B cell (primary cell): ENCODE results near the gene HMCN1. TPM values are rescaled to one million over a fixed set of nuclear protein-coding genes. Genes with fewer than 3 reads are reported as not detected.

Experiments
- ATAC-seq: fragments of 200-7000 bp; cut with Tn5 transposase; one replicate; pipeline ENCODE4 v1.10.0; 2021; ENCODE audit warnings: low read depth, mild to moderate bottlenecking, moderate number of reproducible peaks, moderate library complexity
- CTCF ChIA-PET: fragments of 350-600 bp; sonication (Branson Sonifier 250); formaldehyde crosslinking; loops from one replicate; lab custom pipeline; 2021; ENCODE audit warnings: antibody characterized with exemption, inconsistent platforms; lab: Charles Lee
- POLR2A ChIA-PET: fragments of 350-600 bp; sonication (Branson Sonifier 250); formaldehyde crosslinking; loops from one replicate; lab custom pipeline; 2021; ENCODE audit warnings: antibody characterized with exemption; lab: Charles Lee
- DNase-seq: peaks from one replicate; pipeline ENCODE4 v3.0.0; 2013
- H2AFZ ChIP-seq: 2 replicates; pipeline ENCODE4 v1.6.1; 2012; ENCODE audit warnings: mild to moderate bottlenecking, low read depth, low read length; ENCODE audit not compliant: insufficient read depth, poor library complexity, severe bottlenecking
- H3K27ac ChIP-seq, 2 donors: 1 replicate in 1 of 2; 2 replicates in 1 of 2; pipeline ENCODE4 v1.5.1; 2012 to 2013; ENCODE audit warnings: low read length in 2 of 2, mild to moderate bottlenecking in 2 of 2, moderate library complexity in 1 of 2
- H3K27me3 ChIP-seq, 4 experiments: fragments of 200-600 bp in 1 of 4; sonication (generic) in 1 of 4; replicated peaks in 1 of 4; 1 replicate in 2 of 4; 2 replicates in 2 of 4; pipeline versions ENCODE4 v1.6.1 to v1.7.0; 2013 to 2016; ENCODE audit warnings: low read length in 3 of 4, mild to moderate bottlenecking in 2 of 4, mixed read lengths in 1 of 4, moderate library complexity in 1 of 4; ENCODE audit not compliant: insufficient read depth in 4 of 4, control insufficient read depth in 3 of 4; ENCODE audit errors: control extremely low read depth in 1 of 4
- H3K36me3 ChIP-seq, 2 experiments: replicated peaks in 1 of 2; 1 replicate in 1 of 2; 2 replicates in 1 of 2; pipeline versions ENCODE4 v1.6.1 to v1.7.1; 2013; ENCODE audit warnings: low read length in 1 of 2; ENCODE audit not compliant: insufficient read depth in 2 of 2, control insufficient read depth in 1 of 2; ENCODE audit errors: control extremely low read depth in 1 of 2, extremely low read depth in 1 of 2
- H3K4me1 ChIP-seq, 2 donors: fragments of 200-600 bp in 1 of 2; sonication (generic) in 1 of 2; 1 replicate in 1 of 2; 2 replicates in 1 of 2; pipeline versions ENCODE4 v1.5.1 to v1.6.1; 2013 to 2017; ENCODE audit warnings: low read length in 2 of 2; ENCODE audit not compliant: control insufficient read depth in 2 of 2, insufficient read depth in 2 of 2
- H3K4me2 ChIP-seq: replicated peaks from 2 replicates; pipeline ENCODE3; 2012; ENCODE audit warnings: mild to moderate bottlenecking, low read depth, low read length; ENCODE audit not compliant: poor library complexity, severe bottlenecking
- H3K4me3 ChIP-seq, 5 experiments: fragments of 200-600 bp in 1 of 5; sonication (generic) in 1 of 5; 1 replicate in 3 of 5; 2 replicates in 2 of 5; pipeline versions ENCODE4 v1.5.1 to v1.7.0; 2011 to 2016; ENCODE audit warnings: low read length in 4 of 5, mild to moderate bottlenecking in 4 of 5, low read depth in 2 of 5, control low read depth in 1 of 5, moderate library complexity in 1 of 5; ENCODE audit not compliant: insufficient read depth in 1 of 5; ENCODE audit errors: control extremely low read depth in 1 of 5, extremely low read depth in 1 of 5
- H3K79me2 ChIP-seq: fragments of 200-600 bp; sonication (generic); one replicate; pipeline ENCODE4 v1.6.0; 2016; ENCODE audit warnings: low read length; ENCODE audit not compliant: control insufficient read depth, insufficient read depth
- H3K9ac ChIP-seq: fragments of 200-600 bp; sonication (generic); 2 replicates; pipeline ENCODE4 v1.6.1; 2017; ENCODE audit warnings: mild to moderate bottlenecking, low read length, moderate library complexity
- H3K9me3 ChIP-seq, 3 donors: one replicate each; pipeline versions ENCODE4 v1.6.1 to v1.7.1; 2013; ENCODE audit warnings: low read length in 2 of 3; ENCODE audit not compliant: control insufficient read depth in 2 of 3, insufficient read depth in 1 of 3; ENCODE audit errors: control extremely low read depth in 1 of 3
- H4K20me1 ChIP-seq: 2 replicates; pipeline ENCODE4 v1.6.0; 2012; ENCODE audit warnings: mild to moderate bottlenecking, low read length; ENCODE audit not compliant: insufficient read depth, control insufficient read depth, poor library complexity, severe bottlenecking
- H3K27ac Mint-ChIP-seq: one replicate; pipeline ENCODE4 v1.8.0; 2021; ENCODE audit warnings: mixed read lengths
- H3K27me3 Mint-ChIP-seq: one replicate; pipeline ENCODE4 v1.8.0; 2021; ENCODE audit warnings: mixed read lengths
- H3K4me1 Mint-ChIP-seq: one replicate; pipeline ENCODE4 v1.8.0; 2021; ENCODE audit warnings: mixed read lengths
- H3K4me3 Mint-ChIP-seq: one replicate; pipeline ENCODE4 v1.8.0; 2021; ENCODE audit warnings: mixed read lengths
- H3K9me3 Mint-ChIP-seq: one replicate; pipeline ENCODE4 v1.8.0; 2022; ENCODE audit warnings: mixed read lengths; ENCODE audit not compliant: insufficient read depth
- EZH2 ChIP-seq: IDR thresholded peaks from 2 replicates; pipeline ENCODE4 v1.6.1; 2012; ENCODE audit warnings: borderline replicate concordance, low read depth, mild to moderate bottlenecking, moderate library complexity, low read length; ENCODE audit not compliant: insufficient read depth, poor library complexity, severe bottlenecking
- WGBS: methylation state at CpG from one replicate; pipeline ENCODE4 v1.1.5; 2013; ENCODE audit warnings: missing lambda C conversion rate; ENCODE audit not compliant: insufficient coverage; 5-methylcytosine and 5-hydroxymethylcytosine counted together
- intact Hi-C: fragments of 100-400 bp; cut with micrococcal nuclease; formaldehyde crosslinking; loops from one replicate; pipeline ENCODE4 v1.10.0; 2022
- polyA plus RNA-seq: library from polyadenylated mRNA; depleted of rRNA; stranded (reverse); fragments of >200 nt; gene quantifications from 2 replicates; pipeline ENCODE4 v1.2.3, GENCODE V29; 2012
- total RNA-seq, 2 donors: library from RNA; stranded (reverse); fragments of 120-200 nt in 1 of 2; gene quantifications; 1 replicate in 1 of 2; 2 replicates in 1 of 2; pipeline versions ENCODE4 v1.2.3 to v1.2.4, GENCODE V29; 2013 to 2022
- TF ChIP-seq, protein P1 (sequence below): fragments of 200-600 bp; IDR thresholded peaks from one replicate; pipeline ENCODE4 v1.8.0; 2022; ENCODE audit warnings: antibody characterized with exemption, mild to moderate bottlenecking

Gene HMCN1
- total and polyA plus RNA-seq, 2 donors (not counting 1 experiment from before 2014, with no cell fraction given), result not detected

DNA sequence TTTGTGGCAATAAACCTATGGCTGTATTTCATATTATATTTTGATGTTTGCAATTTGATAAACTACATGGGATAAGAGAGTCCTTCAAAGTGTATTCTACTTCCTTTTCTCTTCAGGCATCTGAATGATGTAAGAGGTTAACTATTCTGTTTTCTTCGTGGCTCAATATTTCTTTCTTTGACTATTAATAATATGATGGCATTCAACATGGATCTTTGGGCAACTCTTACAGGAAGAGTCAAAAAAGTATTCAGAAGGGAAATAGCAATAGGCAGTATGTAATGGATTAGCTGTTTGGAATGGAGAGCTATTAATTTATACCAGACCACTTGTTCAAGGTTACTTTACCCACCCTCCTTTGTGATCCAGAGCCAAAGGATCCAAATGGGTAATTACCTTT is 74.4 kb downstream of the HMCN1 start:
- CTCF ChIA-PET, result no interaction called here
- no peaks in the 10 kb centered on the region for H3K9me3 Mint-ChIP-seq
- POLR2A ChIA-PET, result no interaction called here
- H3K9ac ChIP-seq, result no peak overlapping the region
- no peaks in the 10 kb centered on the region for H3K36me3 ChIP-seq
- H3K9me3 ChIP-seq, result peaks cover 0 to 1% (median 0%) of the 10 kb centered on the region in 3 donors
- TF ChIP-seq, protein P1, sequence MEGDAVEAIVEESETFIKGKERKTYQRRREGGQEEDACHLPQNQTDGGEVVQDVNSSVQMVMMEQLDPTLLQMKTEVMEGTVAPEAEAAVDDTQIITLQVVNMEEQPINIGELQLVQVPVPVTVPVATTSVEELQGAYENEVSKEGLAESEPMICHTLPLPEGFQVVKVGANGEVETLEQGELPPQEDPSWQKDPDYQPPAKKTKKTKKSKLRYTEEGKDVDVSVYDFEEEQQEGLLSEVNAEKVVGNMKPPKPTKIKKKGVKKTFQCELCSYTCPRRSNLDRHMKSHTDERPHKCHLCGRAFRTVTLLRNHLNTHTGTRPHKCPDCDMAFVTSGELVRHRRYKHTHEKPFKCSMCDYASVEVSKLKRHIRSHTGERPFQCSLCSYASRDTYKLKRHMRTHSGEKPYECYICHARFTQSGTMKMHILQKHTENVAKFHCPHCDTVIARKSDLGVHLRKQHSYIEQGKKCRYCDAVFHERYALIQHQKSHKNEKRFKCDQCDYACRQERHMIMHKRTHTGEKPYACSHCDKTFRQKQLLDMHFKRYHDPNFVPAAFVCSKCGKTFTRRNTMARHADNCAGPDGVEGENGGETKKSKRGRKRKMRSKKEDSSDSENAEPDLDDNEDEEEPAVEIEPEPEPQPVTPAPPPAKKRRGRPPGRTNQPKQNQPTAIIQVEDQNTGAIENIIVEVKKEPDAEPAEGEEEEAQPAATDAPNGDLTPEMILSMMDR, result no peak
- TF ChIP-seq EZH2, result no peak
- H2AFZ ChIP-seq, result no peak overlapping the region
- WGBS, result no CpG with 5 or more reads among the region's 1 CpG
- H3K27me3 Mint-ChIP-seq, result peaks cover 9% of the 10 kb centered on the region
- H3K4me2 ChIP-seq, result no peak overlapping the region
- H3K27ac Mint-ChIP-seq, result no peak overlapping the region
- intact Hi-C loops, result no loop called here
- no peak overlapping the region for H3K4me3 Mint-ChIP-seq
- no peaks in the 10 kb centered on the region for H4K20me1 ChIP-seq
- ATAC-seq (no peak), DNase-seq (no peak)
- no peaks in the 10 kb centered on the region for H3K4me1 Mint-ChIP-seq
- H3K4me3 ChIP-seq, result no peak overlapping the region
- no peaks in the 10 kb centered on the region for H3K27me3 ChIP-seq
- H3K27ac ChIP-seq, result no peak overlapping the region
- H3K79me2 ChIP-seq, result no peaks in the 10 kb centered on the region
- no peaks in the 10 kb centered on the region for H3K4me1 ChIP-seq

GRCh38 chr1:185811073-185811709 is 77.0 kb downstream of the HMCN1 start:
- no peak for DNase-seq
- no peak overlapping the region for H3K4me3 Mint-ChIP-seq
- TF ChIP-seq, protein P1, result no peak
- no peak for TF ChIP-seq EZH2
- H4K20me1 ChIP-seq, result no peaks in the 10 kb centered on the region
- no peaks in the 10 kb centered on the region for H3K27me3 ChIP-seq
- H3K9ac ChIP-seq, result no peak overlapping the region
- H2AFZ ChIP-seq, result no peak overlapping the region
- 93% methylated on average over 2 of the region's 3 CpGs for WGBS
- no peaks in the 10 kb centered on the region for H3K9me3 ChIP-seq
- no peak overlapping the region for H3K4me2 ChIP-seq
- ChIA-PET POLR2A (no interaction called here), CTCF (interaction anchor here (0.6 to 1.1 kb wide), 3 partner anchors 15 to 1136 kb away, joined by 3 read pairs; no protein-coding TSS in a partner anchor)
- no peaks in the 10 kb centered on the region for H3K36me3 ChIP-seq
- H3K4me1 Mint-ChIP-seq, result no peaks in the 10 kb centered on the region
- H3K9me3 Mint-ChIP-seq, result no peaks in the 10 kb centered on the region
- no peak overlapping the region for H3K27ac Mint-ChIP-seq
- H3K27me3 Mint-ChIP-seq, result peaks cover 3% of the 10 kb centered on the region
- ATAC-seq, result no peak
- H3K4me1 ChIP-seq, result no peaks in the 10 kb centered on the region
- no peak overlapping the region for H3K27ac ChIP-seq
- no peak overlapping the region for H3K4me3 ChIP-seq
- H3K79me2 ChIP-seq, result no peaks in the 10 kb centered on the region
- intact Hi-C loops, result loop anchor here (5.0 kb wide), 1 partner anchor 1176 kb away; no protein-coding TSS in a partner anchor
